Astrocyte (in vitro differentiated cells and primary cell): Measurements from ENCODE around the gene MCTP1. TPM values are rescaled to one million over a fixed set of nuclear protein-coding genes. Genes with fewer than 3 reads are reported as not detected.

Experiments
- DNase-seq: peaks from one replicate; pipeline ENCODE4 v3.0.0-alpha.2; 2010; ENCODE audit warnings: low read depth
- FAIRE-seq: peaks from 2 replicates; lab custom pipeline; 2011; peaks lifted over from hg19 to GRCh38; lab: Jason Lieb, UNC
- H2AFZ ChIP-seq: 2 replicates; pipeline ENCODE4 v1.6.0; 2012; ENCODE audit warnings: low read depth, low read length, inconsistent platforms
- H3K27ac ChIP-seq: 2 replicates; pipeline ENCODE4 v1.5.1; 2011; ENCODE audit warnings: low read depth, low read length, inconsistent platforms
- H3K27me3 ChIP-seq: 2 replicates; pipeline ENCODE4 v1.6.0; 2011; ENCODE audit warnings: low read length, inconsistent platforms; ENCODE audit not compliant: insufficient read depth
- H3K36me3 ChIP-seq: 2 replicates; pipeline ENCODE4 v1.5.1; 2011; ENCODE audit warnings: low read length, inconsistent platforms; ENCODE audit not compliant: insufficient read depth
- H3K4me1 ChIP-seq: 2 replicates; pipeline ENCODE4 v1.5.1; 2011; ENCODE audit warnings: low read length, inconsistent platforms; ENCODE audit not compliant: insufficient read depth
- H3K4me2 ChIP-seq: 2 replicates; pipeline ENCODE4 v1.6.0; 2012; ENCODE audit warnings: low read length, inconsistent platforms
- H3K4me3 ChIP-seq: 2 replicates; pipeline ENCODE4 v1.5.1; 2011; ENCODE audit warnings: low read depth, mild to moderate bottlenecking, low read length, inconsistent platforms; ENCODE audit not compliant: insufficient read depth
- H3K79me2 ChIP-seq: 2 replicates; pipeline ENCODE4 v1.6.0; 2012; ENCODE audit warnings: mild to moderate bottlenecking, low read length, inconsistent platforms; ENCODE audit not compliant: insufficient read depth
- H3K9ac ChIP-seq: 2 replicates; pipeline ENCODE4 v1.6.0; 2012; ENCODE audit warnings: mild to moderate bottlenecking, low read length, inconsistent platforms
- H3K9me3 ChIP-seq: 2 replicates; pipeline ENCODE4 v1.5.1; 2012; ENCODE audit warnings: low read depth, mild to moderate bottlenecking, low read length, inconsistent platforms; ENCODE audit not compliant: insufficient read depth
- H4K20me1 ChIP-seq: 2 replicates; pipeline ENCODE4 v1.6.0; 2012; ENCODE audit warnings: low read length, inconsistent platforms; ENCODE audit not compliant: insufficient read depth
- H3K27ac Mint-ChIP-seq: one replicate; pipeline ENCODE4 v1.8.0; 2021; ENCODE audit warnings: mild to moderate bottlenecking, mixed read lengths; ENCODE audit not compliant: unreplicated experiment
- H3K27me3 Mint-ChIP-seq: one replicate; pipeline ENCODE4 v1.8.0; 2021; ENCODE audit warnings: low read depth, mixed read lengths; ENCODE audit not compliant: unreplicated experiment
- H3K36me3 Mint-ChIP-seq: one replicate; pipeline ENCODE4 v1.8.0; 2021; ENCODE audit warnings: low read depth, mixed read lengths; ENCODE audit not compliant: unreplicated experiment
- H3K4me1 Mint-ChIP-seq: one replicate; pipeline ENCODE4 v1.8.0; 2021; ENCODE audit warnings: low read depth, mixed read lengths; ENCODE audit not compliant: unreplicated experiment
- H3K4me3 Mint-ChIP-seq: one replicate; pipeline ENCODE4 v1.8.0; 2021; ENCODE audit warnings: mild to moderate bottlenecking, moderate library complexity, mixed read lengths; ENCODE audit not compliant: unreplicated experiment
- H3K9me3 Mint-ChIP-seq: one replicate; pipeline ENCODE4 v1.8.0; 2021; ENCODE audit warnings: mild to moderate bottlenecking, mixed read lengths; ENCODE audit not compliant: unreplicated experiment
- EZH2 ChIP-seq: IDR thresholded peaks from 2 replicates; pipeline ENCODE4 v1.6.1; 2012; ENCODE audit warnings: mild to moderate bottlenecking, low read length, inconsistent platforms; ENCODE audit not compliant: insufficient read depth
- total RNA-seq: library from RNA; stranded (reverse); gene quantifications from 2 replicates; pipeline ENCODE4 v1.2.1, GENCODE V29; 2021
- TF ChIP-seq, protein P1 (sequence below): IDR thresholded peaks from 2 replicates; pipeline ENCODE4 v1.5.1; 2011; ENCODE audit warnings: low read depth, mild to moderate bottlenecking, inconsistent platforms, low read length, moderate library complexity; ENCODE audit not compliant: insufficient read depth

Gene MCTP1
- total RNA-seq, 1 donor from 2014 or later = 40.6 TPM

DNA sequence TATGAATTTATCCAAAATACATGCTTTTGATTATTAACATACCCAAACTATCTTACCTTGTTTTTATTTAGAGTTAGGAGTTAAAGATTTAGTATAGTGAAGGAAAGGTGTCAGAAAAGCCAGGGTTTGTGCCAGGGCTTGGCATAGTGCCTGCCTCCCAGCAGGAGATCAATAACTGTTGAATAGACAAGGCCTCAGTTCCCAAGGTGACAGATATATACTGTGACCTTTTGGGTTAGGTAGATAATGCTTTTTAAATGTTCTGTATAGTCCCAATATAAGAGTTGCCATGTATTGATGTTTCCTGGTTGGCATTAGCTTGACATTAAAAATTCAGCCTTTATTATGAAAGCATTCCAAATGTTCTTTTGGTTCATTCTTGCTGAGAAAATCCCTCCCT lies 121.8 kb downstream of the MCTP1 start:
- H3K4me3 Mint-ChIP-seq = no peak overlapping the region
- Histone ChIP-seq H2AFZ (no peak overlapping the region), H3K79me2 (no peaks in the 10 kb centered on the region), H3K27ac (no peak overlapping the region), H3K36me3 (no peaks in the 10 kb centered on the region), H3K4me2 (no peak overlapping the region), H3K9ac (no peak overlapping the region), H3K4me1 (no peaks in the 10 kb centered on the region), H4K20me1 (no peaks in the 10 kb centered on the region), H3K4me3 (no peak overlapping the region), H3K27me3 (no peaks in the 10 kb centered on the region), H3K9me3 (no peaks in the 10 kb centered on the region)
- H3K27ac Mint-ChIP-seq = no peak overlapping the region
- TF ChIP-seq EZH2 = no peak
- TF ChIP-seq, protein P1, sequence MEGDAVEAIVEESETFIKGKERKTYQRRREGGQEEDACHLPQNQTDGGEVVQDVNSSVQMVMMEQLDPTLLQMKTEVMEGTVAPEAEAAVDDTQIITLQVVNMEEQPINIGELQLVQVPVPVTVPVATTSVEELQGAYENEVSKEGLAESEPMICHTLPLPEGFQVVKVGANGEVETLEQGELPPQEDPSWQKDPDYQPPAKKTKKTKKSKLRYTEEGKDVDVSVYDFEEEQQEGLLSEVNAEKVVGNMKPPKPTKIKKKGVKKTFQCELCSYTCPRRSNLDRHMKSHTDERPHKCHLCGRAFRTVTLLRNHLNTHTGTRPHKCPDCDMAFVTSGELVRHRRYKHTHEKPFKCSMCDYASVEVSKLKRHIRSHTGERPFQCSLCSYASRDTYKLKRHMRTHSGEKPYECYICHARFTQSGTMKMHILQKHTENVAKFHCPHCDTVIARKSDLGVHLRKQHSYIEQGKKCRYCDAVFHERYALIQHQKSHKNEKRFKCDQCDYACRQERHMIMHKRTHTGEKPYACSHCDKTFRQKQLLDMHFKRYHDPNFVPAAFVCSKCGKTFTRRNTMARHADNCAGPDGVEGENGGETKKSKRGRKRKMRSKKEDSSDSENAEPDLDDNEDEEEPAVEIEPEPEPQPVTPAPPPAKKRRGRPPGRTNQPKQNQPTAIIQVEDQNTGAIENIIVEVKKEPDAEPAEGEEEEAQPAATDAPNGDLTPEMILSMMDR = no peak
- no peaks in the 10 kb centered on the region for H3K36me3 Mint-ChIP-seq
- peaks cover 1% of the 10 kb centered on the region for H3K9me3 Mint-ChIP-seq
- DNase-seq = no peak
- H3K27me3 Mint-ChIP-seq = no peaks in the 10 kb centered on the region
- no peak for FAIRE-seq
- no peaks in the 10 kb centered on the region for H3K4me1 Mint-ChIP-seq

DNA sequence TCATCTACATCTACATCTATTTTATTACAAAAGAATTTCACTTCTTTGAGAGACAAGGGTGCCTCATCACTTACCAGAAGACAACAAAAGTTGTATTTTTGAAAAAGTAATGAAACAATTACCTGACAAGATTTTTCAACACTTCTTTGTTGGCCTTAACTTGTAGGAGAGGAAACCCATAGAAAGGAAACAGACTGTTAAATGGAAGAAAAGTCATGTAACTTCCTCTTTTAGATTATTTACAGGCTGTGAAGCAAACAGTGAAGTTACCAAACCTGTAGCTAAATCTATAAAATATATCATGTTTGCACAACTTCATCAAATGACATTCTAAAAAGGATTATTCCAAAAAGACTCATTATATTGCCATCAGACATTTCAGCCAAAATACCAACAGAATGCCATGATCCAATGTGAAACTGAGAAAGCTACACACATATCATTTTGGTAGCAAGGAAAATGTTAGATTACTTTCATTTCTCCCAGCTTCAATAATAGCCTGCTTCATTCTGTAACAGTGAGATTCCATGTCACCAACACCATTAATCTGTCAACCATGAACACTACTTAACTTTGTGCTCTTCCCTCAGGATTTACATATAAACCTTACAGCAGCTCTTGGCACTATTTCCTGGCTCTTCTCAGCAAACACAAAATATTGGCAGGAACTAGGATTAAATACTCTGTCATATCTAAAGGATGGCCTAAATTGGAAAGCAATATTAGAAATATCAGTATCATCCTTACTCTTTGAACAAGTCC lies 122.5 kb downstream of the MCTP1 start:
- no peaks in the 10 kb centered on the region for H3K36me3 ChIP-seq
- H3K27ac Mint-ChIP-seq = no peak overlapping the region
- no peaks in the 10 kb centered on the region for H3K79me2 ChIP-seq
- no peak overlapping the region for H3K4me3 Mint-ChIP-seq
- no peak for DNase-seq
- H4K20me1 ChIP-seq = no peaks in the 10 kb centered on the region
- H3K4me1 Mint-ChIP-seq = no peaks in the 10 kb centered on the region
- H2AFZ ChIP-seq = no peak overlapping the region
- no peaks in the 10 kb centered on the region for H3K27me3 ChIP-seq
- TF ChIP-seq EZH2 = no peak
- TF ChIP-seq, protein P1 = no peak
- no peaks in the 10 kb centered on the region for H3K36me3 Mint-ChIP-seq
- H3K27me3 Mint-ChIP-seq = no peaks in the 10 kb centered on the region
- H3K4me3 ChIP-seq = no peak overlapping the region
- no peak for FAIRE-seq
- no peaks in the 10 kb centered on the region for H3K4me1 ChIP-seq
- no peaks in the 10 kb centered on the region for H3K9me3 Mint-ChIP-seq
- no peak overlapping the region for H3K4me2 ChIP-seq
- H3K9ac ChIP-seq = no peak overlapping the region
- H3K9me3 ChIP-seq = no peaks in the 10 kb centered on the region
- no peak overlapping the region for H3K27ac ChIP-seq

DNA sequence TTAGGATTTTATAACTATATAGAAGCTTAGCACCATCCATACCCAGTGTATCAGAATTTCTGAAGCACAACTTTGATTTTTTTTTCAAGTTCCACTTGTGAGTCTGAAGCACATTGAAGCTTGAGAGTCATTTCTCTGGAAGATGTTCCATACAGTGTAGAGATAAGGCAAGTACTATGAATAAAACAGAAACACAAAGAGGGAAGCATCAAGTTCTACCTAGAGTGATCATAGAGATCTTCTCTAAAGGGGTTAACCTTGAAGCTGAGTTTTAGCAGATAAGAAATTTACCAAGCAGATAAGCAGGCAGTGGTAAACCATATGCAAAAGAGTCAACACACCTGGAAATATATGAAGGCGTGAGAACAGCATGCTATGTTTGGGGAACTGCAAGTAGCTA lies 125.3 kb downstream of the MCTP1 start:
- Mint-ChIP-seq H3K36me3 (no peaks in the 10 kb centered on the region), H3K9me3 (no peaks in the 10 kb centered on the region), H3K27me3 (no peaks in the 10 kb centered on the region), H3K27ac (no peak overlapping the region), H3K4me3 (no peak overlapping the region), H3K4me1 (no peaks in the 10 kb centered on the region)
- Histone ChIP-seq H2AFZ (no peak overlapping the region), H3K79me2 (no peaks in the 10 kb centered on the region), H3K9ac (no peak overlapping the region), H3K4me1 (no peaks in the 10 kb centered on the region), H4K20me1 (no peaks in the 10 kb centered on the region), H3K4me3 (no peak overlapping the region), H3K9me3 (no peaks in the 10 kb centered on the region), H3K27me3 (no peaks in the 10 kb centered on the region), H3K36me3 (no peaks in the 10 kb centered on the region), H3K4me2 (no peak overlapping the region), H3K27ac (no peak overlapping the region)
- FAIRE-seq = no peak
- no peak for TF ChIP-seq EZH2
- TF ChIP-seq, protein P1 = no peak
- DNase-seq = no peak
